GM12891 (cell line): ENCODE measurements around the gene CSRP1.

Experiments
- PAX5 ChIP-seq: IDR thresholded peaks from 2 replicates; pipeline ENCODE4 v1.6.1; 2011; ENCODE audit warnings: low read length, moderate library complexity, mild to moderate bottlenecking; ENCODE audit not compliant: insufficient read depth, severe bottlenecking
- POLR2A ChIP-seq: IDR thresholded peaks from 2 replicates; pipeline ENCODE4 v1.6.1; 2011; ENCODE audit warnings: low read depth, low read length, control low read depth
- POLR2AphosphoS5 ChIP-seq: IDR thresholded peaks from 2 replicates; pipeline ENCODE4 v1.6.1; 2011; ENCODE audit warnings: low read depth, low read length, control low read depth
- POU2F2 ChIP-seq: IDR thresholded peaks from 2 replicates; pipeline ENCODE4 v1.6.1; 2011; ENCODE audit warnings: low read depth, mild to moderate bottlenecking, control low read depth, low read length, moderate library complexity
- SPI1 ChIP-seq: IDR thresholded peaks from 2 replicates; pipeline ENCODE4 v1.6.1; 2011; ENCODE audit warnings: low read depth, low read length, control low read depth
- TAF1 ChIP-seq: IDR thresholded peaks from 2 replicates; pipeline ENCODE4 v1.6.1; 2011; ENCODE audit warnings: low read depth, low read length, control low read depth

DNA sequence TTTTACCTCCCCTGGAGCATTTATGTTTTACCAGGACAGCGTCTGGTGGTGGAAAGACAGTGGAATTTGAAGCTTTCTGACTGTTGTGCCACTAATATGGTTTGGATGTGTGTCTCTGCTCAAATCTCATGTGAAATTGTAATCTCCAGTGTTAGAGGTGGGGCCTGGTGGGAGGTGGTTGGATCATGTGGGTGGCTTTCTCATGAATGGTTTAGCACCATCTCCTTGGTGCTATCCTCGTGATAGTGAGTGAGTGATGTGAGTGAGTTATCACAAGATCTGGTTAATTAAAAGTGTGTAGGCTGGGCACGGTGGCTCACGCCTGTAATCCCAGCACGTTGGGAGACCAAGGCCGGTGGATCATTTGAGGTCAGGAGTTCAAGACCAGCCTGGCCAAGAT, 61.6 kb downstream of the CSRP1 start:
- no peak for TF ChIP-seq POLR2A
- TF ChIP-seq PAX5 = no peak
- no peak for TF ChIP-seq POLR2AphosphoS5
- no peak for TF ChIP-seq TAF1
- TF ChIP-seq SPI1 = no peak
- TF ChIP-seq POU2F2 = no peak
